ENCODE data around the gene IL27RA.

DNA sequence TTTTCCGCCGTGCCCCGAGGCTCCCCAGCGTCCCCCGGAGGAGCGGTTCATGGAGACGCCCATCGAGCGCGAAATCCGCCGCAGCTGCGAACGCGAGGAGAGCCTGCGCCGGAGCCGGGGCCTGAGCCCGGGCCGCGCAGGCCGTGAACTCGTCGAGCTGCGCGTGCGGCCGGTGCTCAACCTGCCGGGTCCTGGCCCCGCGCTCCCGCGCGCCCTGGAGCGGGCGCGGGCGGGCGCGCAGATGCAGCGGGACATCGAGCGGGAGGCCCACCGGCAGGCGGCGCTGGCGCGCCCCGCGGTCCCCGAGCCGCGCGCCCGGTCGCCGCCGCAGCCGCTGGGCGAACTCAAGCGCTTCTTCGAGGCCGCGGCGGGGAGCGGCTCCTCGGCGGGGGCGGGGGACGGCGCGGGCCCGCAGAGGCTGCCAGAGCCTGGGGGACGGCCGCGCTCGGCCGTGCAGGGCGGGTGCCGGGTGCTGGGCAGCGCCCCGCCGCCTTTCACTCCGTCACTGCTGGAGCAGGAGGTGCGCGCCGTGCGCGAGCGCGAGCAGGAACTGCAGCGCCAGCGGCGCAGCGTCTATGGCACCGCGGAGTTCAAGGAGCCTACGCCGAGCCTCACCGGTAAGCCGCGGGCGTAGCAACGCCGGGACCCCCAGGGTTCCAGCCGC, 41.8 kb downstream of the IL27RA start:
- TF ChIP-seq POLR2AphosphoS5 (IDR thresholded peaks at IDR 0.05) (peak; percentile 38 to 81), POLR2A (IDR thresholded peaks at IDR 0.05; ENCODE audit: low read depth) (no peak), EP300 (IDR thresholded peaks at IDR 0.05) (no peak)
- TF ChIP-seq, protein P1, sequence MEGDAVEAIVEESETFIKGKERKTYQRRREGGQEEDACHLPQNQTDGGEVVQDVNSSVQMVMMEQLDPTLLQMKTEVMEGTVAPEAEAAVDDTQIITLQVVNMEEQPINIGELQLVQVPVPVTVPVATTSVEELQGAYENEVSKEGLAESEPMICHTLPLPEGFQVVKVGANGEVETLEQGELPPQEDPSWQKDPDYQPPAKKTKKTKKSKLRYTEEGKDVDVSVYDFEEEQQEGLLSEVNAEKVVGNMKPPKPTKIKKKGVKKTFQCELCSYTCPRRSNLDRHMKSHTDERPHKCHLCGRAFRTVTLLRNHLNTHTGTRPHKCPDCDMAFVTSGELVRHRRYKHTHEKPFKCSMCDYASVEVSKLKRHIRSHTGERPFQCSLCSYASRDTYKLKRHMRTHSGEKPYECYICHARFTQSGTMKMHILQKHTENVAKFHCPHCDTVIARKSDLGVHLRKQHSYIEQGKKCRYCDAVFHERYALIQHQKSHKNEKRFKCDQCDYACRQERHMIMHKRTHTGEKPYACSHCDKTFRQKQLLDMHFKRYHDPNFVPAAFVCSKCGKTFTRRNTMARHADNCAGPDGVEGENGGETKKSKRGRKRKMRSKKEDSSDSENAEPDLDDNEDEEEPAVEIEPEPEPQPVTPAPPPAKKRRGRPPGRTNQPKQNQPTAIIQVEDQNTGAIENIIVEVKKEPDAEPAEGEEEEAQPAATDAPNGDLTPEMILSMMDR (IDR thresholded peaks at IDR 0.05), result peak; percentile 37 to 85 (median 67)

All from esophagus muscularis mucosa (tissue), 4 donors.